ENCODE data around the gene CATSPER3.

- TF ChIP-seq TAF1 (IDR thresholded peaks at IDR 0.05; ENCODE audit: borderline replicate concordance, low read depth, low read length), result no peak
- no peak for TF ChIP-seq POLR2A (IDR thresholded peaks at IDR 0.05; ENCODE audit: low read depth, low read length)
Measured at GRCh38 chr5:134993161-134993560, 25.5 kb downstream of the CATSPER3 start.

Measured in GM12892 (cell line).